Kidney (tissue), 14 donors: ENCODE data around the gene ASTN2. TPM values are rescaled to one million over a fixed set of nuclear protein-coding genes. Genes with fewer than 3 reads are reported as not detected.

Experiments
- DNase-seq, 5 donors: peaks; one replicate each; pipeline ENCODE4 v3.0.0-alpha.2; 2013 to 2020
- FAIRE-seq: peaks from 2 replicates; lab custom pipeline; 2012; peaks lifted over from hg19 to GRCh38; lab: Jason Lieb, UNC
- H3K27ac ChIP-seq, 2 donors: one replicate each; pipeline ENCODE4 v1.7.0; 2013; ENCODE audit warnings: low read depth in 2 of 2, low read length in 2 of 2, inconsistent platforms in 1 of 2
- H3K27me3 ChIP-seq: one replicate; pipeline ENCODE4 v1.7.1; 2013; ENCODE audit warnings: low read length, inconsistent platforms; ENCODE audit not compliant: control insufficient read depth, insufficient read depth
- H3K36me3 ChIP-seq, 3 donors: one replicate each; pipeline versions ENCODE4 v1.7.0 to v1.7.1; 2013; ENCODE audit warnings: low read length in 3 of 3, control low read depth in 1 of 3, inconsistent platforms in 1 of 3; ENCODE audit not compliant: insufficient read depth in 3 of 3, control insufficient read depth in 2 of 3
- H3K4me1 ChIP-seq, 3 donors: one replicate each; pipeline versions ENCODE4 v1.7.0 to v1.7.1; 2013; ENCODE audit warnings: low read length in 3 of 3, inconsistent platforms in 1 of 3, low read depth in 1 of 3; ENCODE audit not compliant: control insufficient read depth in 2 of 3, insufficient read depth in 2 of 3
- H3K4me3 ChIP-seq, 3 donors: one replicate each; pipeline versions ENCODE4 v1.7.0 to v1.8.1; 2013; ENCODE audit warnings: low read length in 3 of 3, control low read depth in 1 of 3, inconsistent platforms in 1 of 3
- H3K9ac ChIP-seq, 3 donors: one replicate each; pipeline versions ENCODE4 v1.7.0 to v1.7.1; 2013; ENCODE audit warnings: low read length in 3 of 3, control low read depth in 1 of 3, inconsistent platforms in 1 of 3
- H3K9me3 ChIP-seq, 3 donors: one replicate each; pipeline versions ENCODE4 v1.7.0 to v1.7.1; 2013; ENCODE audit warnings: low read length in 3 of 3, control low read depth in 1 of 3, inconsistent platforms in 1 of 3; ENCODE audit not compliant: control insufficient read depth in 2 of 3, insufficient read depth in 1 of 3
- CTCF ChIP-seq: IDR thresholded peaks from 3 replicates; pipeline ENCODE4 v1.5.1; 2012; ENCODE audit warnings: mild to moderate bottlenecking, moderate library complexity, borderline replicate concordance; ENCODE audit not compliant: insufficient read depth; ENCODE audit errors: extremely low read depth
- intact Hi-C: fragments of 100-400 bp; cut with DNase I; formaldehyde crosslinking; loops from one replicate; pipeline ENCODE4 v1.11.1; 2022
- polyA plus RNA-seq: library from polyadenylated mRNA; stranded (reverse); fragments of 350-450 nt; fragmentation: Illumina TruSeq; extraction: RNeasy Lipid Tissue Mini Kit (QIAGEN cat#74804); gene quantifications from one replicate; pipeline ENCODE4 v1.2.3, GENCODE V29; 2014; ENCODE audit warnings: low read depth, low replicate concordance; ENCODE audit not compliant: insufficient read depth
- total RNA-seq: library from RNA; stranded (reverse); fragmentation: NEBNext Ultra II Directional; extraction: Animal tissue kit (Norgen Biotek cat#: 25700); gene quantifications from one replicate; pipeline ENCODE4 v1.2.1, GENCODE V29; 2021
- donor health status: control.
- donor health status: control.
- donor health status: control.
- donor health status: control.
- donor health status: control.
- donor health status: DM: yes; HTN: yes; CAD: no.
- donor health status: Normal renal cell carcinoma (clear cell type).

ASTN2 gene
- total and polyA plus RNA-seq, 2 donors from 2014 or later: 7.6 to 11.5 TPM

- TF ChIP-seq CTCF: no peak
- Histone ChIP-seq H3K4me3 (no peak overlapping the region), H3K27ac (no peak overlapping the region), H3K36me3 (peaks cover 0 to 8% (median 3%) of the 10 kb centered on the region in 3 donors), H3K4me1 (no peaks in the 10 kb centered on the region), H3K9ac (no peak overlapping the region), H3K9me3 (no peaks in the 10 kb centered on the region), H3K27me3 (no peaks in the 10 kb centered on the region)
- FAIRE-seq (no peak), DNase-seq (no peak)
- intact Hi-C loops: no loop called here
Measured at GRCh38 chr9:116616304-116616914, 798.4 kb downstream of the ASTN2 start.

GRCh38 chr9:116608064-116608463, 806.8 kb downstream of the ASTN2 start:
- Histone ChIP-seq H3K36me3 (no peaks in the 10 kb centered on the region), H3K27ac (no peak overlapping the region), H3K4me3 (no peak overlapping the region), H3K4me1 (no peaks in the 10 kb centered on the region), H3K27me3 (no peaks in the 10 kb centered on the region), H3K9me3 (no peaks in the 10 kb centered on the region), H3K9ac (no peak overlapping the region)
- FAIRE-seq (no peak), DNase-seq (no peak)
- TF ChIP-seq CTCF: no peak
- intact Hi-C loops: no loop called here

- Histone ChIP-seq H3K9ac (no peak overlapping the region), H3K4me1 (no peaks in the 10 kb centered on the region), H3K27me3 (no peaks in the 10 kb centered on the region), H3K9me3 (no peaks in the 10 kb centered on the region), H3K27ac (no peak overlapping the region), H3K4me3 (no peak overlapping the region), H3K36me3 (no peaks in the 10 kb centered on the region)
- peak in 1 of 5 donors; percentile 32 for DNase-seq
- intact Hi-C loops: no loop called here
- FAIRE-seq: no peak
- no peak for TF ChIP-seq CTCF
Measured at GRCh38 chr9:116605904-116606341, 808.9 kb downstream of the ASTN2 start.

- Histone ChIP-seq H3K4me1 (no peaks in the 10 kb centered on the region), H3K9me3 (no peaks in the 10 kb centered on the region), H3K36me3 (no peaks in the 10 kb centered on the region), H3K9ac (no peak overlapping the region), H3K27me3 (no peaks in the 10 kb centered on the region), H3K27ac (no peak overlapping the region), H3K4me3 (no peak overlapping the region)
- FAIRE-seq: no peak
- TF ChIP-seq CTCF: no peak
- intact Hi-C loops: no loop called here
- DNase-seq: no peak
Measured at GRCh38 chr9:116605060-116605459, 809.8 kb downstream of the ASTN2 start.
